Karpas-422 (cell line): Measurements from ENCODE around the gene MTFP1. TPM values are rescaled to one million over a fixed set of nuclear protein-coding genes. Genes with fewer than 3 reads are reported as not detected.

Experiments used
- DNase-seq: peaks from one replicate; pipeline ENCODE4 v3.0.0-alpha.2; 2015
- H2AFZ ChIP-seq: fragments of 200-600 bp; sonication (generic); 2 replicates; pipeline ENCODE4 v1.6.1; 2014; ENCODE audit warnings: antibody characterized with exemption, low read length, mixed read lengths
- H3K27ac ChIP-seq: fragments of 200-600 bp; sonication (generic); 2 replicates; pipeline ENCODE4 v1.5.1; 2014; ENCODE audit warnings: mild to moderate bottlenecking, low read length, moderate library complexity
- H3K27me3 ChIP-seq: fragments of 200-600 bp; sonication (generic); 2 replicates; pipeline ENCODE4 v1.6.1; 2014; ENCODE audit warnings: low read length, mixed read lengths
- H3K36me3 ChIP-seq: fragments of 200-600 bp; sonication (generic); 2 replicates; pipeline ENCODE4 v1.6.1; 2014; ENCODE audit warnings: low read length, mixed read lengths; ENCODE audit not compliant: insufficient read depth
- H3K4me1 ChIP-seq: fragments of 200-600 bp; sonication (generic); 2 replicates; pipeline ENCODE4 v1.6.1; 2014; ENCODE audit warnings: mild to moderate bottlenecking, low read length, mixed read lengths
- H3K4me2 ChIP-seq: fragments of 200-600 bp; sonication (generic); 2 replicates; pipeline ENCODE4 v1.6.1; 2014; ENCODE audit warnings: low read length, low read depth, mild to moderate bottlenecking; ENCODE audit not compliant: poor library complexity, severe bottlenecking
- H3K4me3 ChIP-seq: fragments of 200-600 bp; sonication (generic); 2 replicates; pipeline ENCODE4 v1.5.1; 2014; ENCODE audit warnings: mild to moderate bottlenecking, antibody characterized with exemption, low read length, mixed read lengths
- H3K79me2 ChIP-seq: fragments of 200-600 bp; sonication (generic); 2 replicates; pipeline ENCODE4 v1.6.1; 2014; ENCODE audit warnings: mild to moderate bottlenecking, low read length, mixed read lengths
- H3K9ac ChIP-seq: fragments of 200-600 bp; sonication (generic); 2 replicates; pipeline ENCODE4 v1.6.0; 2014; ENCODE audit warnings: low read length
- H3K9me2 ChIP-seq: fragments of 200-600 bp; sonication (generic), shearing (Covaris generic); replicated peaks from 2 replicates; pipeline ENCODE4 v1.6.0; 2014; ENCODE audit warnings: mild to moderate bottlenecking, low read length, moderate library complexity; ENCODE audit not compliant: insufficient read depth
- H3K9me3 ChIP-seq: fragments of 300-700, 200-600 bp; sonication (generic); 2 replicates; pipeline ENCODE4 v1.6.1; 2014; ENCODE audit warnings: low read length, mixed read lengths
- H4K20me1 ChIP-seq: fragments of 200-600 bp; sonication (generic); 2 replicates; pipeline ENCODE4 v1.6.1; 2014; ENCODE audit warnings: mild to moderate bottlenecking, antibody characterized with exemption, low read length, low read depth; ENCODE audit not compliant: insufficient read depth
- total RNA-seq: library from RNA; depleted of rRNA; stranded (reverse); fragments of >200 nt; shearing (Covaris generic); gene quantifications from 2 replicates; pipeline ENCODE4 v1.2.3, GENCODE V29; 2014; ENCODE audit warnings: low replicate concordance

MTFP1 gene
- total RNA-seq, 1 experiment from 2014 or later = 69.4 TPM

GRCh38 chr22:30434843-30435242, 9.3 kb downstream of the MTFP1 start:
- Histone ChIP-seq H3K4me3 (peak overlapping the region; percentile 77), H3K36me3 (peaks cover 10% of the 10 kb centered on the region; the same call in 1 of the 2 replicates), H3K27ac (peak overlapping the region; percentile 78), H4K20me1 (no peaks in the 10 kb centered on the region), H3K4me1 (peaks cover 21% of the 10 kb centered on the region), H3K4me2 (peak overlapping the region; percentile 84), H3K9me3 (no peaks in the 10 kb centered on the region), H3K9ac (peak overlapping the region; percentile 71), H3K9me2 (0 out of 2 replicates have a peak, but pooled peaks cover 3% of the 10 kb centered on the region), H2AFZ (no peak overlapping the region), H3K27me3 (no peaks in the 10 kb centered on the region), H3K79me2 (no peaks in the 10 kb centered on the region)
- no peak for DNase-seq

GRCh38 chr22:30435674-30436126, 10.1 kb downstream of the MTFP1 start:
- H3K9ac ChIP-seq = peak overlapping the region; percentile 72
- peak overlapping the region; percentile 78 for H3K27ac ChIP-seq
- no peaks in the 10 kb centered on the region for H3K27me3 ChIP-seq
- no peaks in the 10 kb centered on the region for H3K9me3 ChIP-seq
- peaks cover 21% of the 10 kb centered on the region for H3K4me1 ChIP-seq
- peak; percentile 96 for DNase-seq
- H3K4me2 ChIP-seq = peak overlapping the region; percentile 84
- peaks cover 10% of the 10 kb centered on the region; the same call in 1 of the 2 replicates for H3K36me3 ChIP-seq
- no peaks in the 10 kb centered on the region for H4K20me1 ChIP-seq
- peak overlapping the region; percentile 55; the same call in 1 of the 2 replicates for H2AFZ ChIP-seq
- 0 out of 2 replicates have a peak, but pooled peaks cover 3% of the 10 kb centered on the region for H3K9me2 ChIP-seq
- H3K79me2 ChIP-seq = no peaks in the 10 kb centered on the region
- peak overlapping the region; percentile 77 for H3K4me3 ChIP-seq

GRCh38 chr22:30436196-30436595, 10.6 kb downstream of the MTFP1 start:
- Histone ChIP-seq H3K9me3 (no peaks in the 10 kb centered on the region), H3K27me3 (no peaks in the 10 kb centered on the region), H3K4me2 (peak overlapping the region; percentile 84), H3K4me1 (peaks cover 21% of the 10 kb centered on the region), H3K9me2 (0 out of 2 replicates have a peak, but pooled peaks cover 3% of the 10 kb centered on the region), H4K20me1 (no peaks in the 10 kb centered on the region), H3K4me3 (peak overlapping the region; percentile 77), H3K36me3 (peaks cover 10% of the 10 kb centered on the region; the same call in 1 of the 2 replicates), H3K79me2 (no peaks in the 10 kb centered on the region), H2AFZ (peak overlapping the region; percentile 55; the same call in 1 of the 2 replicates), H3K27ac (peak overlapping the region; percentile 55), H3K9ac (peak overlapping the region; percentile 72)
- no peak for DNase-seq

GRCh38 chr22:30438559-30438958, 13.0 kb downstream of the MTFP1 start:
- H3K9me2 ChIP-seq = 0 out of 2 replicates have a peak, but pooled peaks cover 3% of the 10 kb centered on the region
- no peak overlapping the region for H3K4me2 ChIP-seq
- peaks cover 27% of the 10 kb centered on the region for H3K4me1 ChIP-seq
- no peaks in the 10 kb centered on the region for H3K27me3 ChIP-seq
- no peak overlapping the region for H2AFZ ChIP-seq
- no peak overlapping the region for H3K27ac ChIP-seq
- H3K4me3 ChIP-seq = no peak overlapping the region
- H4K20me1 ChIP-seq = no peaks in the 10 kb centered on the region
- no peaks in the 10 kb centered on the region for H3K79me2 ChIP-seq
- peaks cover 8% of the 10 kb centered on the region; the same call in 1 of the 2 replicates for H3K36me3 ChIP-seq
- no peak overlapping the region for H3K9ac ChIP-seq
- no peak for DNase-seq
- no peaks in the 10 kb centered on the region for H3K9me3 ChIP-seq

- 0 out of 2 replicates have a peak, but pooled peaks cover 3% of the 10 kb centered on the region for H3K9me2 ChIP-seq
- H3K27ac ChIP-seq = no peak overlapping the region
- H3K79me2 ChIP-seq = no peaks in the 10 kb centered on the region
- H3K9ac ChIP-seq = no peak overlapping the region
- H2AFZ ChIP-seq = no peak overlapping the region
- H3K36me3 ChIP-seq = peaks cover 1% of the 10 kb centered on the region; the same call in 1 of the 2 replicates
- no peak overlapping the region for H3K4me2 ChIP-seq
- no peaks in the 10 kb centered on the region for H3K9me3 ChIP-seq
- no peak for DNase-seq
- no peaks in the 10 kb centered on the region for H4K20me1 ChIP-seq
- peaks cover 25% of the 10 kb centered on the region for H3K4me1 ChIP-seq
- H3K27me3 ChIP-seq = no peaks in the 10 kb centered on the region
- no peak overlapping the region for H3K4me3 ChIP-seq
Observed at GRCh38 chr22:30439226-30439625, 13.7 kb downstream of the MTFP1 start.

- no peak overlapping the region for H2AFZ ChIP-seq
- 0 out of 2 replicates have a peak, but pooled peaks cover 3% of the 10 kb centered on the region for H3K9me2 ChIP-seq
- H3K27ac ChIP-seq = no peak overlapping the region
- H3K4me1 ChIP-seq = peaks cover 23% of the 10 kb centered on the region
- H3K36me3 ChIP-seq = no peaks in the 10 kb centered on the region
- no peak overlapping the region for H3K9ac ChIP-seq
- H3K79me2 ChIP-seq = no peaks in the 10 kb centered on the region
- H3K27me3 ChIP-seq = no peaks in the 10 kb centered on the region
- no peaks in the 10 kb centered on the region for H3K9me3 ChIP-seq
- no peak overlapping the region for H3K4me3 ChIP-seq
- DNase-seq = no peak
- H3K4me2 ChIP-seq = no peak overlapping the region
- H4K20me1 ChIP-seq = no peaks in the 10 kb centered on the region
Observed at GRCh38 chr22:30439836-30440235, 14.3 kb downstream of the MTFP1 start.

- peaks cover 20% of the 10 kb centered on the region for H3K4me1 ChIP-seq
- H3K9ac ChIP-seq = no peak overlapping the region
- no peaks in the 10 kb centered on the region for H3K36me3 ChIP-seq
- no peaks in the 10 kb centered on the region for H4K20me1 ChIP-seq
- no peaks in the 10 kb centered on the region for H3K79me2 ChIP-seq
- no peak overlapping the region for H2AFZ ChIP-seq
- no peaks in the 10 kb centered on the region for H3K9me3 ChIP-seq
- no peak overlapping the region for H3K27ac ChIP-seq
- DNase-seq = no peak
- H3K4me3 ChIP-seq = no peak overlapping the region
- 0 out of 2 replicates have a peak, but pooled peaks cover 3% of the 10 kb centered on the region for H3K9me2 ChIP-seq
- H3K27me3 ChIP-seq = no peaks in the 10 kb centered on the region
- H3K4me2 ChIP-seq = no peak overlapping the region
Observed at GRCh38 chr22:30441088-30441487, 15.5 kb downstream of the MTFP1 start.

- Histone ChIP-seq H3K9ac (peak overlapping the region; percentile 61), H3K9me3 (no peaks in the 10 kb centered on the region), H3K4me3 (peak overlapping the region; percentile 47; the same call in 1 of the 2 replicates), H3K4me2 (peak overlapping the region; percentile 67), H3K9me2 (no peaks in the 10 kb centered on the region), H2AFZ (peak overlapping the region; percentile 99), H3K27ac (no peak overlapping the region), H4K20me1 (no peaks in the 10 kb centered on the region), H3K36me3 (no peaks in the 10 kb centered on the region), H3K27me3 (no peaks in the 10 kb centered on the region), H3K4me1 (peaks cover 17% of the 10 kb centered on the region), H3K79me2 (no peaks in the 10 kb centered on the region)
- peak; percentile 92 for DNase-seq
Observed at GRCh38 chr22:30444632-30445437, 19.3 kb downstream of the MTFP1 start.
